ENCODE data around the gene TYK2. TPM values are rescaled to one million over a fixed set of nuclear protein-coding genes. Genes with fewer than 3 reads are reported as not detected.
A peak's percentile ranks its signal among the peaks of the same experiment; 100 is the strongest.

TYK2 gene
- total and polyA plus RNA-seq, 9 of the 15 experiments (the other 6 are each of a cell fraction or from before 2014, with no cell fraction given), result 15.0 to 182 (median 85.9) TPM

DNA sequence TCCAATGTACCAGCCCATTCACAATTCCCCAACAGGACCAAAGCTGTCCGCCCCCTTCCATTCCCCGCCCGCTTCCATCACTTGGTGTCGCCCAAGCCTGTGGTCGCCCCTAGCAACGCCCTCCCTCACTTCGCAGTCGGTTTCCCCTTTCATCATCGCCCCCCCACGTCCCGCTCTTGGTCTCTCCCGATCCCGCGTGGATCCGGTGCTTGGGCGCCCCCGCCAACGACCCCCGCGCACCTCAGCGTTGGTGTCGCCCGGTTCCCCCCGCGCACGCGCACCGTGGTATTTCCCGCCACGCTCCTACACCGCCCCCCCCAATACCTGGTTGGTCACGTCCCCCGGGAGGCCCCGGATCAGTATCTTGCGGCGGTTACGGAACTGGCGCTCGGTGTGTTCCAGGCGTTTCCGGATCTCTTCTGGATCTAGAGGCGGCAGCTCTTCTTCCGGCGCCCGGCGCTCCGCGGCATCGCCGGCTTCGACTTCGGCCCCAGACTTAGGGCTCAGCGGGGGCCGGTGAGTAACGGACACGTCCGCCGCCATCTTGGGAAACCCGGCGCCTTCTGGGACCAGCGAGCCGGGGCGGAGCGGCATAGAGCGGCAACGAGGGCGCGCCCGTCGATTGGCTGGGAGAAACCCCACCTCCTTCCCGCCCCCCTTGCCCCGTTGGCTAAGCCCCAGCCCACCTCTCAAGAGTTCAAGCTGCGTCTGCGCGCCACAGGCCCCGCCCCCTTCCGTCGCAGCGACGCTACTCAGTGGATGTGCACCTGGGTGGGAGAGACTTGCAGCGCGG, 47.2 kb downstream of the TYK2 start, which contains the start of gene RAVER1 (continued):
- TF ChIP-seq SMAD3 (CRISPR knock-in tag; conservative IDR thresholded peaks at IDR 0.05), result no peak
- no peak for TF ChIP-seq ARHGAP35 (IDR thresholded peaks at IDR 0.05; ENCODE audit: partially characterized antibody)
- TF ChIP-seq TCFL5 (CRISPR knock-in tag; conservative IDR thresholded peaks at IDR 0.05), result no peak
- TF ChIP-seq HDAC8 (tag; IDR thresholded peaks at IDR 0.05), result peak; percentile 55; the same call in 1 of the 2 replicates
- TF ChIP-seq, protein P1, sequence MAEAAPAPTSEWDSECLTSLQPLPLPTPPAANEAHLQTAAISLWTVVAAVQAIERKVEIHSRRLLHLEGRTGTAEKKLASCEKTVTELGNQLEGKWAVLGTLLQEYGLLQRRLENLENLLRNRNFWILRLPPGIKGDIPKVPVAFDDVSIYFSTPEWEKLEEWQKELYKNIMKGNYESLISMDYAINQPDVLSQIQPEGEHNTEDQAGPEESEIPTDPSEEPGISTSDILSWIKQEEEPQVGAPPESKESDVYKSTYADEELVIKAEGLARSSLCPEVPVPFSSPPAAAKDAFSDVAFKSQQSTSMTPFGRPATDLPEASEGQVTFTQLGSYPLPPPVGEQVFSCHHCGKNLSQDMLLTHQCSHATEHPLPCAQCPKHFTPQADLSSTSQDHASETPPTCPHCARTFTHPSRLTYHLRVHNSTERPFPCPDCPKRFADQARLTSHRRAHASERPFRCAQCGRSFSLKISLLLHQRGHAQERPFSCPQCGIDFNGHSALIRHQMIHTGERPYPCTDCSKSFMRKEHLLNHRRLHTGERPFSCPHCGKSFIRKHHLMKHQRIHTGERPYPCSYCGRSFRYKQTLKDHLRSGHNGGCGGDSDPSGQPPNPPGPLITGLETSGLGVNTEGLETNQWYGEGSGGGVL (CRISPR knock-in tag; IDR thresholded peaks at IDR 0.05), result no peak
- TF ChIP-seq, protein P2, sequence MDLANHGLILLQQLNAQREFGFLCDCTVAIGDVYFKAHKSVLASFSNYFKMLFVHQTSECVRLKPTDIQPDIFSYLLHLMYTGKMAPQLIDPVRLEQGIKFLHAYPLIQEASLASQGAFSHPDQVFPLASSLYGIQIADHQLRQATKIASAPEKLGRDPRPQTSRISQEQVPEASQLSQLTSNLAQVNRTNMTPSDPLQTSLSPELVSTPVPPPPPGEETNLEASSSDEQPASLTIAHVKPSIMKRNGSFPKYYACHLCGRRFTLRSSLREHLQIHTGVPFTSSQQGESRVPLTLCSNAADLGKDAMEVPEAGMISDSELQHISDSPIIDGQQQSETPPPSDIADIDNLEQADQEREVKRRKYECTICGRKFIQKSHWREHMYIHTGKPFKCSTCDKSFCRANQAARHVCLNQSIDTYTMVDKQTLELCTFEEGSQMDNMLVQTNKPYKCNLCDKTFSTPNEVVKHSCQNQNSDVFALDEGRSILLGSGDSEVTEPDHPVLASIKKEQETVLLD (IDR thresholded peaks at IDR 0.05), result peak; percentile 91
- TF ChIP-seq BCL6 (CRISPR knock-in tag; IDR thresholded peaks at IDR 0.05), result no peak
- TF ChIP-seq NELFE (IDR thresholded peaks at IDR 0.05; ENCODE audit: insufficient read depth, insufficient read length), result no peak
- TF ChIP-seq, protein P3, sequence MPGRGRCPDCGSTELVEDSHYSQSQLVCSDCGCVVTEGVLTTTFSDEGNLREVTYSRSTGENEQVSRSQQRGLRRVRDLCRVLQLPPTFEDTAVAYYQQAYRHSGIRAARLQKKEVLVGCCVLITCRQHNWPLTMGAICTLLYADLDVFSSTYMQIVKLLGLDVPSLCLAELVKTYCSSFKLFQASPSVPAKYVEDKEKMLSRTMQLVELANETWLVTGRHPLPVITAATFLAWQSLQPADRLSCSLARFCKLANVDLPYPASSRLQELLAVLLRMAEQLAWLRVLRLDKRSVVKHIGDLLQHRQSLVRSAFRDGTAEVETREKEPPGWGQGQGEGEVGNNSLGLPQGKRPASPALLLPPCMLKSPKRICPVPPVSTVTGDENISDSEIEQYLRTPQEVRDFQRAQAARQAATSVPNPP (IDR thresholded peaks at IDR 0.05; ENCODE audit: borderline replicate concordance, insufficient read depth, insufficient read length), result no peak
- TF ChIP-seq, protein P4, sequence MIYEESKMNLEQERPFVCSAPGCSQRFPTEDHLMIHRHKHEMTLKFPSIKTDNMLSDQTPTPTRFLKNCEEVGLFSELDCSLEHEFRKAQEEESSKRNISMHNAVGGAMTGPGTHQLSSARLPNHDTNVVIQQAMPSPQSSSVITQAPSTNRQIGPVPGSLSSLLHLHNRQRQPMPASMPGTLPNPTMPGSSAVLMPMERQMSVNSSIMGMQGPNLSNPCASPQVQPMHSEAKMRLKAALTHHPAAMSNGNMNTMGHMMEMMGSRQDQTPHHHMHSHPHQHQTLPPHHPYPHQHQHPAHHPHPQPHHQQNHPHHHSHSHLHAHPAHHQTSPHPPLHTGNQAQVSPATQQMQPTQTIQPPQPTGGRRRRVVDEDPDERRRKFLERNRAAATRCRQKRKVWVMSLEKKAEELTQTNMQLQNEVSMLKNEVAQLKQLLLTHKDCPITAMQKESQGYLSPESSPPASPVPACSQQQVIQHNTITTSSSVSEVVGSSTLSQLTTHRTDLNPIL (CRISPR knock-in tag; IDR thresholded peaks at IDR 0.05), result no peak
- peak; percentile 99 for TF ChIP-seq ATF7 (IDR thresholded peaks at IDR 0.05)
- TF ChIP-seq, protein P5, sequence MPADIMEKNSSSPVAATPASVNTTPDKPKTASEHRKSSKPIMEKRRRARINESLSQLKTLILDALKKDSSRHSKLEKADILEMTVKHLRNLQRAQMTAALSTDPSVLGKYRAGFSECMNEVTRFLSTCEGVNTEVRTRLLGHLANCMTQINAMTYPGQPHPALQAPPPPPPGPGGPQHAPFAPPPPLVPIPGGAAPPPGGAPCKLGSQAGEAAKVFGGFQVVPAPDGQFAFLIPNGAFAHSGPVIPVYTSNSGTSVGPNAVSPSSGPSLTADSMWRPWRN (IDR thresholded peaks at IDR 0.05; ENCODE audit: low read depth), result no peak
- no peak for TF ChIP-seq BACH1 (tag; IDR thresholded peaks at IDR 0.05)
- TF ChIP-seq SNRNP70 (optimal IDR thresholded peaks at IDR 0.05; ENCODE audit: low read depth, low read length), result no peak
- no peak for TF ChIP-seq CCAR2 (IDR thresholded peaks at IDR 0.05; ENCODE audit: low read depth, low read length)
- no peak for TF ChIP-seq SIRT6 (IDR thresholded peaks at IDR 0.05; ENCODE audit: low read depth, low read length)
- peak; percentile 92 for TF ChIP-seq SIN3B (IDR thresholded peaks at IDR 0.05; ENCODE audit: low read depth)
- peak; percentile 72; the same call in 1 of the 2 replicates for TF ChIP-seq RB1 (IDR thresholded peaks at IDR 0.05; ENCODE audit: low read depth)
- TF ChIP-seq MTA2 (IDR thresholded peaks at IDR 0.05; ENCODE audit: low read depth), result no peak
- peak; percentile 38 for TF ChIP-seq CHD1 (IDR thresholded peaks at IDR 0.05; ENCODE audit: low read length)
- no peak for TF ChIP-seq ZFP1 (CRISPR knock-in tag; IDR thresholded peaks at IDR 0.05)
- TF ChIP-seq COPS2 (conservative IDR thresholded peaks at IDR 0.05), result no peak

All from K562 (cell line).